ENCODE data around the gene ZFAND2B. TPM values are rescaled to one million over a fixed set of nuclear protein-coding genes. Genes with fewer than 3 reads are reported as not detected.

Gene ZFAND2B
- total RNA-seq, 1 experiment from 2014 or later: 19.5 TPM

GRCh38 chr2:219252900-219253752 lies 46.5 kb downstream of the ZFAND2B start, which contains the start of gene TUBA4B (continued):
- TF ChIP-seq HMGXB4 (CRISPR knock-in tag; IDR thresholded peaks at IDR 0.05) (peak; percentile 56; the same call in 1 of the 2 replicates), FOXK1 (CRISPR knock-in tag; IDR thresholded peaks at IDR 0.05) (peak; percentile 69; the same call in 1 of the 2 replicates), E2F5 (CRISPR knock-in tag; IDR thresholded peaks at IDR 0.05) (peak; percentile 79), ZNF671 (CRISPR knock-in tag; IDR thresholded peaks at IDR 0.05) (no peak), TP53 (CRISPR knock-in tag; IDR thresholded peaks at IDR 0.05) (peak; percentile 19; the same call in 1 of the 2 replicates), PRDM15 (CRISPR knock-in tag; IDR thresholded peaks at IDR 0.05) (no peak), GRHL2 (CRISPR knock-in tag; IDR thresholded peaks at IDR 0.05; ENCODE audit: insufficient replicate concordance, severe bottlenecking) (no peak)

- no peaks in the 10 kb centered on the region for H3K9me3 Mint-ChIP-seq
- ChIA-PET CTCF (interaction anchor here (0.6 to 4.7 kb wide), 14 partner anchors 9 to 252 kb away, joined by 3 to 33 read pairs (median 4); partner anchors contain the start of genes DNAJB2, DNPEP, GLB1L and STK16), POLR2A (interaction anchor here (0.5 to 2.5 kb wide), 8 partner anchors 9 to 47 kb away, joined by 3 to 15 read pairs (median 8); partner anchors contain the start of genes ABCB6, DNAJB2, GLB1L and STK16)
- DNase-seq (ENCODE audit: low spot score): peak; percentile 85
- H3K27ac Mint-ChIP-seq: peak within 1 kb of the TSS; percentile 41; the same call in 1 of the 2 replicates
- H3K4me3 Mint-ChIP-seq: peak within 1 kb of the TSS; percentile 79
- peaks cover 25% of the 10 kb centered on the region for H3K4me1 Mint-ChIP-seq
- ATAC-seq: peak; percentile 81
- H3K36me3 Mint-ChIP-seq: peaks cover 19% of the 10 kb centered on the region; the same call in 1 of the 2 replicates
- H3K27me3 Mint-ChIP-seq (ENCODE audit: low read depth): peaks cover 69% of the 10 kb centered on the region
- TF ChIP-seq SP1 (CRISPR knock-in tag; conservative IDR thresholded peaks at IDR 0.05): peak; percentile 93
- peak; percentile 36; the same call in 1 of the 2 replicates for TF ChIP-seq TP53 (CRISPR knock-in tag; IDR thresholded peaks at IDR 0.05)
- TF ChIP-seq ZNF423 (CRISPR knock-in tag; IDR thresholded peaks at IDR 0.05): peak; percentile 32
- no peak for TF ChIP-seq E2F1 (CRISPR knock-in tag; IDR thresholded peaks at IDR 0.05)
- no peak for TF ChIP-seq ATF3 (CRISPR knock-in tag; conservative IDR thresholded peaks at IDR 0.05)
- TF ChIP-seq PREB (CRISPR knock-in tag; IDR thresholded peaks at IDR 0.05; ENCODE audit: borderline replicate concordance): no peak
- TF ChIP-seq IRF1 (CRISPR knock-in tag; IDR thresholded peaks at IDR 0.05): no peak
- 0 out of 2 replicates have a peak, but pooled peaks have one; percentile 54 for TF ChIP-seq ZNF219 (CRISPR knock-in tag; IDR thresholded peaks at IDR 0.05; ENCODE audit: borderline replicate concordance)
- 0 out of 2 replicates have a peak, but pooled peaks have one; percentile 52 for TF ChIP-seq ZNF138 (CRISPR knock-in tag; conservative IDR thresholded peaks at IDR 0.05)
- no peak for TF ChIP-seq FOXK1 (CRISPR knock-in tag; IDR thresholded peaks at IDR 0.05)
- TF ChIP-seq AR (CRISPR knock-in tag; IDR thresholded peaks at IDR 0.05): no peak
- no peak for TF ChIP-seq TEAD4 (CRISPR knock-in tag; IDR thresholded peaks at IDR 0.05)
Observed at GRCh38 chr2:219253753-219254589, 47.4 kb downstream of the ZFAND2B start, which contains the start of gene TUBA4A. Gene TUBA4A, minus strand, starts transcription at chr2:219253918. Its CDS starts 60 bp downstream, at chr2:219253858.
